HG03025 (cell line): Measurements from ENCODE around the gene MTHFD2L.
A peak's percentile ranks its signal among the peaks of the same experiment; 100 is the strongest.
"Not testable (repeated sequence)": the region's sequence is repeated elsewhere in the genome, so short reads cannot be mapped to it uniquely, and the experiment has no call there.

Experiments
- ATAC-seq: cut with Tn5 transposase; IDR thresholded peaks from one replicate; pipeline ENCODE4 v1.9.1; 2021; ENCODE audit warnings: mild to moderate bottlenecking, moderate library complexity; ENCODE audit not compliant: unreplicated experiment, low FRiP score

MTHFD2L gene

DNA sequence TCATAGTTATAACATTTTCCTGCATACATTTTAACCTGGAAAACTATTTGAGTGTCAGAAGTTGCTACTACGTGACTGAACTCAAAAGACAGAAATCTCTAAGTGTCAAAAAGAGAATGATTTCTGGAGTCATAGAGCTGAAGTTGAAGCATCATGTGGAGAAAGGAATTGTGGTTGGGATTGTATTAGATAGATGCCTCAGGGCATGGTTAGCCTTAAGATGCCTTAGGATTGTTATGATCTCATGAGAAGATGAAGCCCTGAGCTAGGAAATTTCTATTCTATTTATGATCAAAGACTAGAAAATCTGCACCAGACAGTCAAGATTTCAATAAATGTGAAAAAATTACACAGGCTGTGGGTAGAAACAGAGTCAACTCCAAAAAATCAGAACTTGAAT is 170.6 kb downstream of the MTHFD2L start:
- ATAC-seq: no peak

GRCh38 chr4:74329307-74329706 is 171.4 kb downstream of the MTHFD2L start:
- ATAC-seq: no peak

DNA sequence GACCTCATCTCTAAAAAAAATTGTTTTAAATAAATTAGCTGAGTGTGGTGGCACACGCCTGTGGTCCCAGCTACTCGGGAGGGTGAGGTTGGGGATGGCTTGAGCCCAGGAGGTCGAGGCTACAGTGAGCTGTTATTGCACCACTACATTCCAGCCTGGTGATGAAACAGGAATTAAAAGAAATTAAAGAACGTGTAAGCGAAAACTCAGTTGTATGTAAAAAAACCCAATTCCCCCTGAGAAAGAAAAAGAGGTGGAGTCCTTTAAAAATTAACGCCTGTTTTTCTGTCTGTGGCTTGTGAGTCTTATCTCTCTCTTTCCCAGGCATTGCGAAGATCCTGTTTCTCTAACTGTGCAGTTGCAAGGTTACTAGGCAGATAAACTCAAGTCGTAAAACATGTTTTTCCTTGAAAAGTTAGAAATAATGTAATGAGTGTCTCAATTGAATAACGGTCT is 172.4 kb downstream of the MTHFD2L start:
- ATAC-seq: no peak

GRCh38 chr4:74331252-74331651 is 173.3 kb downstream of the MTHFD2L start:
- ATAC-seq: no peak

DNA sequence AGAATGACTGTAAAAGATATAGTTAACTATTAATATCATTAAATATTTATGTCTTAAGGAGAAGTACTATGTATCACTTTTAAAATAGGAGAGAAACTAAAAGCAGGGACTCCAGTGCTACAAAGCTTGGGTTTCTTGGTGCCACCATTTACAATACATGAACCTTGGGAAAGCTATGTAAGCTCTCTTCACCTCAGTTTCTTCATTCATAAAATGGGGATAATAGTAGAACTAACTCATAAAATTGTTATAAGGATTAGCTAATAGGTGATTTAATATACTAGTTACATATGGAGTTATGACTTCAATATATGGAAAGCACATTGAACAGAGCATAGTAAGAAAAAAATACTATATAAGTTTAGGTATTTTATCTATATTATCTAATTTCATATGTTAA is 174.0 kb downstream of the MTHFD2L start:
- ATAC-seq: no peak

GRCh38 chr4:74334636-74335035 is 176.7 kb downstream of the MTHFD2L start:
- ATAC-seq: no peak

GRCh38 chr4:74335341-74336021 is 177.6 kb downstream of the MTHFD2L start:
- ATAC-seq: no peak

DNA sequence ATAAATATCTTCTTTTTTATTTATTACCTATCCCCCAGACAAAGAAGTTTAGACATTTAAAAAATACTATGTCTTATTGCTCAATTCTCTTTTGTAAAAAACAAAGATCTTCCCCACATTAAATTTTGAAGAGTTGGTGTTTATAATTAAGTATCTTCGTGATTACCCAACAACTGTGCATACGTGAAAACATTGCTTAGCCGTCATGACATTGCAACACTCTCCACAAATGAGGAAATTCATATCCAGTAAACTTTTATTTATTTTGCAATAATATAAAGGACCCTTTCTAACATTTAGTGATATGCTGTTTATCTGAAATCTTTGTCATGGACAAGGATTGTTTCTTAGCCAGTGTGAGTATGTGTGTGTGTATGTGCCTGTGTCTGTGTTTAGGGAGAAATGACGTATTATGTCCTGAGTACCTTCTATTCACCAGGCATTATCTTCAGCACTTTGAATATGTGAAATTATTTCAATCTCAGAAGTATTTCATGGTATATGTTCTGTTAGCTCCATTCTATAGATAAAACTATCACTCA is 180.9 kb downstream of the MTHFD2L start:
- ATAC-seq: no peak

GRCh38 chr4:74339501-74339900 is 181.6 kb downstream of the MTHFD2L start:
- peak; percentile 83 for ATAC-seq

DNA sequence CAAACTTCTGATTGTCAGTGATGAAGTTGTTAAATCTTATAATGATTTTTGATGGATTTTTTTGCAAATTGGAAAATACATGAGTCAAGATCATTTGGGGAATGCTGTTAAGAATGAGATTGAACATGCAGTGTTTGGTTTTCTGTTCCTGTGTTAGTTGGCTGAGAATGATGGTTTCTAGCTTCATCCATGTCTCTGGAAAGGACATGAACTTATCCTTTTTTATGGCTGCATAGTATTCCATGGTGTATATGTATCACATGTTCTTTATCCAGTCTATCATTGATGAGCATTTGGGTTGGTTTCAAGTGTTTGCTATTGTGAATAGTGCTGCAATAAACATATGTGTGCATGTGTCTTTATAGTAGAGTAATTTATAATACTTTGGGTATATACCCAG is 182.5 kb downstream of the MTHFD2L start:
- ATAC-seq: not testable (repeated sequence)

DNA sequence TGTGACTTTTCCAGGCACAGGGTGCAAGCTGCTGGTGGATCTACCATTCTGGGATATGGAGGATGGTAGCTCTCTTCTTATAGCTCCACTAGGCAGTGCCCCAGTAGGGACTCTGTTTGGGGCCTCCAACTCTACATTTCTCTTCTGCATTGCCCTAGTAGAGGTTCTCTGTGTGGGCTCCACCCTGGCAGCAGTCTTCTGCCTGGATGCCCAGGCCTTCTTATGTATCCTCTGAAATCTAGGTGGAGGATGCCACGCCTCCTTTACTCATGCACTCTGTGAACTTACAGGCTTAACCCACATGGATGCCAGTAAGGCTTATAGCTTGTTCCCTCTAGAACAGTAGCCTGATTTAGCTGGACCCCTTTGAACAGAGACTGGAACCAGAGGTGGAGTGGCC is 186.1 kb downstream of the MTHFD2L start:
- ATAC-seq: no peak
